NCI-H460 (cell line): Measurements from ENCODE around the gene KCTD11. TPM values are rescaled to one million over a fixed set of nuclear protein-coding genes. Genes with fewer than 3 reads are reported as not detected.

Source experiments
- DNase-seq: peaks from one replicate; pipeline ENCODE4 v3.0.0-alpha.2; 2016; ENCODE audit warnings: low read depth; ENCODE audit errors: extremely low read depth
- small RNA-seq, 2 experiments: library from RNA; depleted of rRNA; stranded (forward); fragments of <200 nt; gene quantifications; one replicate each; pipeline ENCODE3, GENCODE V24; 2014
- total RNA-seq: library from RNA; depleted of rRNA; stranded (reverse); fragments of >200 nt; shearing (Covaris generic); gene quantifications from 2 replicates; pipeline ENCODE4 v1.2.3, GENCODE V29; 2014; rRNA removed

Gene KCTD11
- total RNA-seq, 1 experiment from 2014 or later: 5.0 TPM

DNA sequence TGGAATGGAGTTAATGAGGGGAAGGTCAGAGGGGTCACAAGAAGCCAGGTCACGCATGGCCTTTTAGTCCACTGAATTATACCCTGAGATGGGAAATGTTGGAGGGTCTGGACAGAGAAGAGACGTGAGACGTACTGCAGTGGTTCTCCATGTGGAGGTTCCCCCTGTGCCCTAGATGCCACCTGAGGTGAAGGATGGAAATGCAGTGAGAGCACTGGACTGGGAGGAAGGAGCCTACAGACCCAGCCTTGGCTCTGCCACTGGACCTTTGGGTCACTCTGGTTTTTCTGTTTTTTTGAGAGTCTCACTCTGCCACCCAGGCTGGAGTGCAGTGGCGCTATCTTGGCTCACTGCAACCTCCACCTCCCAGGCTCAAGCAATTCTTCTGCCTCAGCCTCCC lies 44.2 kb downstream of the KCTD11 start:
- no peak for DNase-seq

DNA sequence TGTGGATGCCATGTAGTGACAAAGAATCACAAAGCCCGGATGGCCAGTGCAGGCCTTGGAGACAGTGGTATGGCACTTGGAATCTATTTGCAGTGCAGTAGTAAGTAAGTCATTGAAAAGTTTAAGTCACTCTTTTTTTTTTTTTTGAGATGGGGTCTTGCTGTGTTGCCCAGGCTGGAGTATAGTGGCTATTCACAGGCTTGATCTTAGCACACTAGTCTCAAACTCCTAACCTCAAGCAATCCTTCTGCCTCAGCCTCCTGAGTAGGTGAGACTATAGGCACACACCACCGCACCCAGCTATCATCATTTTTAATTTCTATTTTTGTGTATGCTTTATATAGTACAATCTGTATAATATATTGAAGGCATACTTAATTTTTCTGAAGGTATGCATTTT lies 46.6 kb downstream of the KCTD11 start:
- no peak for DNase-seq

DNA sequence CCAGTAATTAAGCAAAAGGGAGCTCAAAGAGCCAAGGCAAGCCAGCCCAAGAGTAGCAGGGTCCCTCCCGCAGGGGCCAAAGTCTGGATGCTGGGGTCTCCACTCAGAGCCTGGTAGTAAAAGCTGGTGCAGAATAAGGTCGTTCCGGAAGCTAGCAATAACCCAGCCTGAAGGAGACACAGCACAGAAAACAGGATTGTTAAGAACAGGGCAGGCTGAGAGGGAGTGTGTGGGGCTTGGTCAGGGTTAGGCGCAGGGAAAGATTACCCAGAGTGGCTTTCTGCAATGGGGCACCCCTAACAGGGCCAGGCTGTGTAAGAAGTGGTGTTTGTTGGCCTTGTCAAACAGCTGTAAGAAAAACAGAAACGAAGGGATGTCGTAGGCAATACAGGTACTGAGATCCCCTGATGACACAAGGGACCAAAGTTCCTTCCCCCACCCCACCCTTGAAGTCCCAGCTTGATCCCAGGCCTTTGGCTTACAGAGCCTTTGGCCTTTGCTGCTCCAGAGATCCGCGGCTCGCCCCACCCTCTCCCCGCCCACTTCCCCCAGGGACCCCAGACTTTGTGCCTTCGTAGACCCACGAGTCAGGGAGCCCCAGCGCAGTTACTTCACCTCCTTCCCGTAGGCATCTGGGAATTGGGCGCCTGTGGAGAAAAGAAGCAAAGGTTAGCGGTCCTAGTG lies 51.2 kb downstream of the KCTD11 start:
- DNase-seq: no peak

DNA sequence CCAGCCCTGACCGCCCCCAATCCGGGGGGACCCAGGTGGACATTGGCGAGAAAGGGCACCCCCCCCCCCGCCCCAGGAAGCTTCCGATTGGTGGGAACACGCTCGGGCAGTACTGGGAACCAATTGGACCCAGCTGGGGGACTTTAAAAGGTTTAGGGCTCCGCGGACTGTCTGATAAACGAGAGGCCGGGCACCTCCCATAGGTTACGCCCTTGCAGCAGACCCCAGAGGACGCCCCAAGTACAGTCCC lies 51.7 kb downstream of the KCTD11 start:
- DNase-seq: no peak

DNA sequence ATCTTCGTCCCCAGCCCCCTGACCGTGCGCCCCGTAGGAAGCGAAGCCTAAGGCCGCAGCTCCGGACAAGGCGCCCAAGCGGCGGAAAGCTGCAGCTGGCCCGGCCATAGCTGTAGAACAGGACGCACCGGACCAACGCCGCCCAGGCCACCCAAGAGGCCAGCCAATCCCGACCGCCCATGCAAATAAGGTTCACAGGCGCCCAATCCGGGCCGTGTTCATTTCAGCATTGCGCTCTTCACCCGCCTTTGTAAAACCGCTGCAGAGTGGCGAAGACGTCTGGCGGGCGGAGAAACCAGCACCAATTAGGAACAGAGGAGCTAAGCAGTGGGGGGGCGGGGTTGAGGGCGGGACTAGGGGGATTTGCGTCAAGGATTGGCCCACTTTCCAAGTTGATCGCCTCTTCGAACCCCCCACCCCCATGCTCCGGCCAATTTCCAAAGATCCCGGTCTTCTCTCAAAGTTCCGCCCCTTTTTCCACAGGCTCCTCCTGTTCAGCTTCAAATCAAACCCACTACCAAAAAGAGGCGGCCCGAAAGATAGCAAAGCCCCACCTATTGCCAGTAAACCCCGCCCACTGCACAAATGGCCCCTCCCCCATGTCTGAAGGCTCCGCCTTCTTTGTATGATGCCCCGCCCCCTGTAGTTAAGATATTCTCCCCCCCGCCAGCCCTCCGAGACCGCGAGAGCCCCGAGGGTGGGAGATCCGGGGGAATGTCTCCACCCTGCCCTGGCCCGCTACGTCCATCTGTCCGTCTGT lies 52.2 kb downstream of the KCTD11 start, which contains the start of gene TMEM256:
Gene TMEM256 (minus strand): TSS at position 121 of the 760 bp plus-strand sequence. CDS start 13 bp downstream, at position 108.
- peak; percentile 99 for DNase-seq

Small RNAs within 50 kb of the gene (small RNA-seq; reads per million reads assigned to genes)
- gene AC026954.2: 0 reads per million in 2 experiments

Other genes with a start within 250 kb of the KCTD11 start
- not detected in 2 replicates for gene ASGR2, start 237.3 kb upstream of the KCTD11 start, total RNA-seq
- gene ASGR1, start 172.8 kb upstream of the KCTD11 start, total RNA-seq: 0.22 TPM in 1 of 2 replicates, not detected in the other
- gene DLG4, start 132.3 kb upstream of the KCTD11 start, total RNA-seq: 3.6 and 3.7 TPM in 2 replicates
- 249 and 250 TPM in 2 replicates for gene ACADVL, start 132.2 kb upstream of the KCTD11 start, total RNA-seq
- 49.5 and 54.9 TPM in 2 replicates for gene DVL2, start 117.6 kb upstream of the KCTD11 start, total RNA-seq
- gene PHF23, start 112.7 kb upstream of the KCTD11 start, total RNA-seq: 32.5 and 38.8 TPM in 2 replicates
- gene GABARAP, start 109.7 kb upstream of the KCTD11 start, total RNA-seq: 150 and 175 TPM in 2 replicates
- gene CTDNEP1, start 100.4 kb upstream of the KCTD11 start, total RNA-seq: 46.9 and 48.4 TPM in 2 replicates
- gene ELP5, start 99.9 kb upstream of the KCTD11 start, total RNA-seq: 60.6 and 61.4 TPM in 2 replicates
- 12.6 and 13.2 TPM in 2 replicates for gene CLDN7, start 89.7 kb upstream of the KCTD11 start, total RNA-seq
- not detected in 2 replicates for gene SLC2A4, start 70.4 kb upstream of the KCTD11 start, total RNA-seq
- 0.06 and 0.15 TPM in 2 replicates for gene YBX2, start 57.5 kb upstream of the KCTD11 start, total RNA-seq
- gene EIF5A, start 44.5 kb upstream of the KCTD11 start, total RNA-seq: 659 and 733 TPM in 2 replicates
- 63.3 and 64.2 TPM in 2 replicates for gene GPS2, start 36.8 kb upstream of the KCTD11 start, total RNA-seq
- gene NEURL4, start 22.8 kb upstream of the KCTD11 start, total RNA-seq: 15.0 and 22.7 TPM in 2 replicates
- gene ACAP1, start 15.6 kb upstream of the KCTD11 start, total RNA-seq: 0.02 TPM in 1 of 2 replicates, not detected in the other
- gene TMEM95, start 3.0 kb downstream of the KCTD11 start, total RNA-seq: not detected in 2 replicates
- 3.5 and 3.9 TPM in 2 replicates for gene TNK1, start 28.9 kb downstream of the KCTD11 start, total RNA-seq
- gene PLSCR3, start 42.4 kb downstream of the KCTD11 start, total RNA-seq: 31.3 and 32.4 TPM in 2 replicates
- 107 and 202 TPM in 2 replicates for gene TMEM256, start 51.9 kb downstream of the KCTD11 start, total RNA-seq
- gene NLGN2, start 55.7 kb downstream of the KCTD11 start, total RNA-seq: 5.5 and 6.2 TPM in 2 replicates
- gene SPEM1, start 68.2 kb downstream of the KCTD11 start, total RNA-seq: not detected in 2 replicates
- gene SPEM2, start 73.5 kb downstream of the KCTD11 start, total RNA-seq: not detected in 2 replicates
- gene SPEM3, start 76.7 kb downstream of the KCTD11 start, total RNA-seq: not detected in 2 replicates
- 6.3 and 7.9 TPM in 2 replicates for gene TMEM102, start 83.3 kb downstream of the KCTD11 start, total RNA-seq
- gene FGF11, start 87.3 kb downstream of the KCTD11 start, total RNA-seq: 1.2 TPM in 2 replicates
- 3.6 and 3.8 TPM in 2 replicates for gene CHRNB1, start 92.9 kb downstream of the KCTD11 start, total RNA-seq
- gene ZBTB4, start 127.5 kb downstream of the KCTD11 start, total RNA-seq: 14.7 and 15.3 TPM in 2 replicates
- gene SLC35G6, start 129.3 kb downstream of the KCTD11 start, total RNA-seq: not detected in 2 replicates
- gene POLR2A, start 132.2 kb downstream of the KCTD11 start, total RNA-seq: 27.1 and 35.3 TPM in 2 replicates
- 6.9 and 8.1 TPM in 2 replicates for gene TNFSF12, start 196.9 kb downstream of the KCTD11 start, total RNA-seq
- 0.63 and 1.4 TPM in 2 replicates for gene TNFSF13, start 206.6 kb downstream of the KCTD11 start, total RNA-seq
- gene SENP3, start 209.8 kb downstream of the KCTD11 start, total RNA-seq: 92.2 and 102 TPM in 2 replicates
- gene CD68, start 227.5 kb downstream of the KCTD11 start, total RNA-seq: 24.5 and 29.4 TPM in 2 replicates
- 107 and 133 TPM in 2 replicates for gene MPDU1, start 231.7 kb downstream of the KCTD11 start, total RNA-seq
- 0.47 TPM in 1 of 2 replicates, not detected in the other for gene SOX15, start 237.9 kb downstream of the KCTD11 start, total RNA-seq